ENCODE measurements around the gene PDE4B. TPM values are rescaled to one million over a fixed set of nuclear protein-coding genes. Genes with fewer than 3 reads are reported as not detected.

PDE4B gene
- total RNA-seq, 4 donors from 2014 or later, result 0.08 to 6.7 (median 3.4) TPM

- Histone ChIP-seq H3K36me3 (no peaks in the 10 kb centered on the region), H3K27ac (no peak overlapping the region), H3K27me3 (no peaks in the 10 kb centered on the region), H3K4me3 (no peak overlapping the region), H3K9me3 (no peaks in the 10 kb centered on the region), H3K4me1 (no peaks in the 10 kb centered on the region)
- intact Hi-C loops (cut with DNase I), result no loop called here
- 43 to 45% methylated on average over 2 of the region's 2 CpGs for WGBS, 2 donors
- no peak for TF ChIP-seq CTCF (IDR thresholded peaks at IDR 0.05)
- no peak for TF ChIP-seq POLR2A (IDR thresholded peaks at IDR 0.05)
- no peak for DNase-seq
Measured at GRCh38 chr1:66206563-66207144, 414.0 kb downstream of the PDE4B start.

- intact Hi-C loops (cut with DNase I), result no loop called here
- H3K4me3 ChIP-seq, result no peak overlapping the region
- DNase-seq, result no peak
- TF ChIP-seq CTCF (IDR thresholded peaks at IDR 0.05), result no peak
- no peak for TF ChIP-seq POLR2A (IDR thresholded peaks at IDR 0.05)
- no peaks in the 10 kb centered on the region for H3K27me3 ChIP-seq
- no peaks in the 10 kb centered on the region for H3K4me1 ChIP-seq
- no peaks in the 10 kb centered on the region for H3K36me3 ChIP-seq
- no peak overlapping the region for H3K27ac ChIP-seq
- WGBS, 2 donors, result 21 to 25% methylated on average over 3 of the region's 3 CpGs
- H3K9me3 ChIP-seq, result no peaks in the 10 kb centered on the region
Measured at GRCh38 chr1:66207484-66207883, 414.8 kb downstream of the PDE4B start.

- H3K27me3 ChIP-seq, result no peaks in the 10 kb centered on the region
- no peak for TF ChIP-seq POLR2A (IDR thresholded peaks at IDR 0.05)
- TF ChIP-seq CTCF (IDR thresholded peaks at IDR 0.05), result no peak
- intact Hi-C loops (cut with DNase I), result no loop called here
- no peaks in the 10 kb centered on the region for H3K4me1 ChIP-seq
- no peaks in the 10 kb centered on the region for H3K9me3 ChIP-seq
- H3K27ac ChIP-seq, result no peak overlapping the region
- no peaks in the 10 kb centered on the region for H3K36me3 ChIP-seq
- H3K4me3 ChIP-seq, result no peak overlapping the region
- no peak for DNase-seq
Measured at GRCh38 chr1:66208632-66209031, 415.9 kb downstream of the PDE4B start.

- no peak overlapping the region for H3K27ac ChIP-seq
- H3K27me3 ChIP-seq, result no peaks in the 10 kb centered on the region
- no peaks in the 10 kb centered on the region for H3K36me3 ChIP-seq
- no peak overlapping the region for H3K4me3 ChIP-seq
- no peaks in the 10 kb centered on the region for H3K4me1 ChIP-seq
- no peaks in the 10 kb centered on the region for H3K9me3 ChIP-seq
- TF ChIP-seq POLR2A (IDR thresholded peaks at IDR 0.05) (no peak), CTCF (IDR thresholded peaks at IDR 0.05) (no peak)
- no peak for DNase-seq
- intact Hi-C loops (cut with DNase I), result no loop called here
- WGBS, 2 donors, result 73 to 74% methylated on average over 4 of the region's 4 CpGs
Measured at GRCh38 chr1:66210635-66211244, 418.0 kb downstream of the PDE4B start.

- DNase-seq, result no peak
- H3K4me1 ChIP-seq, result no peaks in the 10 kb centered on the region
- H3K36me3 ChIP-seq, result no peaks in the 10 kb centered on the region
- no peak overlapping the region for H3K27ac ChIP-seq
- TF ChIP-seq CTCF (IDR thresholded peaks at IDR 0.05) (no peak), POLR2A (IDR thresholded peaks at IDR 0.05) (no peak)
- no peaks in the 10 kb centered on the region for H3K9me3 ChIP-seq
- intact Hi-C loops (cut with DNase I), result no loop called here
- no peaks in the 10 kb centered on the region for H3K27me3 ChIP-seq
- 61 to 64% methylated on average over 5 of the region's 5 CpGs for WGBS, 2 donors
- H3K4me3 ChIP-seq, result no peak overlapping the region
Measured at GRCh38 chr1:66211521-66211920, 418.8 kb downstream of the PDE4B start.

Data from esophagus squamous epithelium (tissue), 5 donors.